ENCODE data around the gene CEP112.
A peak's percentile ranks its signal among the peaks of the same experiment; 100 is the strongest.

- TF ChIP-seq CTCF (IDR thresholded peaks at IDR 0.05; ENCODE audit: low read length) (peak; percentile 72), EZH2phosphoT487 (IDR thresholded peaks at IDR 0.05; ENCODE audit: low read length) (no peak)
Measured at GRCh38 chr17:66165537-66166123, 26.3 kb downstream of the CEP112 start.

Measured in MM.1S (cell line).